ENCODE measurements around the gene SCAF1. TPM values are rescaled to one million over a fixed set of nuclear protein-coding genes. Genes with fewer than 3 reads are reported as not detected.

Gene SCAF1
- total and polyA plus RNA-seq, 2 of the 13 experiments (the other 11 are each of a cell fraction or from before 2014, with no cell fraction given) = 3.3 to 6.1 TPM

- TF ChIP-seq ZNF354B (CRISPR knock-in tag; IDR thresholded peaks at IDR 0.05) (no peak), HCFC1 (IDR thresholded peaks at IDR 0.05; ENCODE audit: low read depth, low read length) (no peak), ZNF431 (CRISPR knock-in tag; IDR thresholded peaks at IDR 0.05; ENCODE audit: borderline replicate concordance, low read depth) (no peak), ZNF670 (CRISPR knock-in tag; IDR thresholded peaks at IDR 0.05; ENCODE audit: borderline replicate concordance) (0 out of 2 replicates have a peak, but pooled peaks have one; percentile 62), RFXAP (CRISPR knock-in tag; IDR thresholded peaks at IDR 0.05; ENCODE audit: borderline replicate concordance) (no peak; the same call in 1 of the 2 replicates), HNRNPLL (IDR thresholded peaks at IDR 0.05; ENCODE audit: low read depth, low read length, poor library complexity, severe bottlenecking) (no peak), SIX4 (CRISPR knock-in tag; IDR thresholded peaks at IDR 0.05) (no peak), PRPF4 (IDR thresholded peaks at IDR 0.05; ENCODE audit: low read depth, low read length, poor library complexity, severe bottlenecking) (no peak), ZNF101 (CRISPR knock-in tag; IDR thresholded peaks at IDR 0.05; ENCODE audit: borderline replicate concordance, low read depth) (no peak), SOX13 (IDR thresholded peaks at IDR 0.05) (no peak), SOX13 (CRISPR knock-in tag; conservative IDR thresholded peaks at IDR 0.05 in 1 of 2, IDR thresholded peaks at IDR 0.05 in 1 of 2) (no peak; a peak in 1 of 4 replicates), TOPORS (CRISPR knock-in tag; IDR thresholded peaks at IDR 0.05) (no peak), SRSF4 (IDR thresholded peaks at IDR 0.05; ENCODE audit: low read depth, low read length, poor library complexity, severe bottlenecking) (no peak), TRIM22 (IDR thresholded peaks at IDR 0.05) (no peak), ZNF17 (CRISPR knock-in tag; IDR thresholded peaks at IDR 0.05) (no peak), CBX2 (IDR thresholded peaks at IDR 0.05; ENCODE audit: low read depth, low read length) (no peak), CBX2 (CRISPR knock-in tag; IDR thresholded peaks at IDR 0.05; ENCODE audit: low read depth) (no peak), ZNF512 (CRISPR knock-in tag; IDR thresholded peaks at IDR 0.05) (no peak), ZMYM4 (CRISPR knock-in tag; IDR thresholded peaks at IDR 0.05) (no peak; the same call in 1 of the 2 replicates), ZNF678 (CRISPR knock-in tag; IDR thresholded peaks at IDR 0.05) (peak; percentile 85; the same call in 1 of the 2 replicates), ZNF816 (CRISPR knock-in tag; IDR thresholded peaks at IDR 0.05; ENCODE audit: borderline replicate concordance) (no peak), NONO (IDR thresholded peaks at IDR 0.05) (no peak), NONO (CRISPR knock-in tag; conservative IDR thresholded peaks at IDR 0.05) (0 out of 2 replicates have a peak, but pooled peaks have one; percentile 30), CREBL2 (CRISPR knock-in tag; IDR thresholded peaks at IDR 0.05; ENCODE audit: borderline replicate concordance) (no peak), SETDB1 (CRISPR knock-in tag; IDR thresholded peaks at IDR 0.05; ENCODE audit: borderline replicate concordance) (no peak), ZNF235 (CRISPR knock-in tag; IDR thresholded peaks at IDR 0.05; ENCODE audit: borderline replicate concordance) (peak; percentile 80; the same call in 1 of the 2 replicates)
- TF ChIP-seq, protein P1, sequence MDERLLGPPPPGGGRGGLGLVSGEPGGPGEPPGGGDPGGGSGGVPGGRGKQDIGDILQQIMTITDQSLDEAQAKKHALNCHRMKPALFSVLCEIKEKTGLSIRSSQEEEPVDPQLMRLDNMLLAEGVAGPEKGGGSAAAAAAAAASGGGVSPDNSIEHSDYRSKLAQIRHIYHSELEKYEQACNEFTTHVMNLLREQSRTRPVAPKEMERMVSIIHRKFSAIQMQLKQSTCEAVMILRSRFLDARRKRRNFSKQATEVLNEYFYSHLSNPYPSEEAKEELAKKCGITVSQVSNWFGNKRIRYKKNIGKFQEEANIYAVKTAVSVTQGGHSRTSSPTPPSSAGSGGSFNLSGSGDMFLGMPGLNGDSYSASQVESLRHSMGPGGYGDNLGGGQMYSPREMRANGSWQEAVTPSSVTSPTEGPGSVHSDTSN (CRISPR knock-in tag; IDR thresholded peaks at IDR 0.05) = no peak
These were observed 35.4 kb downstream of the SCAF1 start, which contains the start of gene PRMT1 (continued) for GRCh38 chr19:49677231-49677900.

Measured in HepG2 (cell line).